Measurements from ENCODE around the gene CARM1.

DNA sequence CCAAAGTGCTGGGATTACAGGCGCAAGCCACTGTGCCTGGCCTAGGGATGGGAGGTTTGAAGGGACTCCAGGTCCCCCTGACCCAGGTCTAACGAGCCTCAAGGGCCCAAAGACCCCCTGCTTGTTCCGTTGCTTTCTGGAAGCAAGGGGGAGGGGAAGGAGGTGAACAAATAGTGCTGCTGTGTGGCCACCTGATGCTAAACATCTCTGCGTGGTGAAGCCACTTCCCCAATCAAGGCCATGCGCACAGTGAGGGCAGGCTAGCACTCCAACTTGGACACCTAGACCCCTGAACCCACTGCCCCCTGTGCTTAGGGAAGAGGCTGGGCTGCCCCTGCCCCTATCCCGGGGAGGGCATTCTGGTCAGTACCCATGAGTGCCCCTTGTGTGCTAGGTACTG, 24.0 kb downstream of the CARM1 start:
- TF ChIP-seq, protein P1, sequence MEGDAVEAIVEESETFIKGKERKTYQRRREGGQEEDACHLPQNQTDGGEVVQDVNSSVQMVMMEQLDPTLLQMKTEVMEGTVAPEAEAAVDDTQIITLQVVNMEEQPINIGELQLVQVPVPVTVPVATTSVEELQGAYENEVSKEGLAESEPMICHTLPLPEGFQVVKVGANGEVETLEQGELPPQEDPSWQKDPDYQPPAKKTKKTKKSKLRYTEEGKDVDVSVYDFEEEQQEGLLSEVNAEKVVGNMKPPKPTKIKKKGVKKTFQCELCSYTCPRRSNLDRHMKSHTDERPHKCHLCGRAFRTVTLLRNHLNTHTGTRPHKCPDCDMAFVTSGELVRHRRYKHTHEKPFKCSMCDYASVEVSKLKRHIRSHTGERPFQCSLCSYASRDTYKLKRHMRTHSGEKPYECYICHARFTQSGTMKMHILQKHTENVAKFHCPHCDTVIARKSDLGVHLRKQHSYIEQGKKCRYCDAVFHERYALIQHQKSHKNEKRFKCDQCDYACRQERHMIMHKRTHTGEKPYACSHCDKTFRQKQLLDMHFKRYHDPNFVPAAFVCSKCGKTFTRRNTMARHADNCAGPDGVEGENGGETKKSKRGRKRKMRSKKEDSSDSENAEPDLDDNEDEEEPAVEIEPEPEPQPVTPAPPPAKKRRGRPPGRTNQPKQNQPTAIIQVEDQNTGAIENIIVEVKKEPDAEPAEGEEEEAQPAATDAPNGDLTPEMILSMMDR (conservative IDR thresholded peaks at IDR 0.05 in 1 of 2, IDR thresholded peaks at IDR 0.05 in 1 of 2; ENCODE audit: low read depth in 1 of 2, low read length in 2 of 2) = no peak
- no peak for TF ChIP-seq EZH2 (IDR thresholded peaks at IDR 0.05; ENCODE audit: low read length, missing control alignments)
